Sigmoid colon (tissue), 4 donors: Measurements from ENCODE around the gene CRISPLD2.

Experiments used
- POLR2A ChIP-seq, 2 donors: fragments of 450-650 bp; IDR thresholded peaks; one replicate each; pipeline ENCODE4 v1.6.1; 2016; ENCODE audit warnings: antibody characterized with exemption in 2 of 2, mild to moderate bottlenecking in 2 of 2, moderate library complexity in 2 of 2
- POLR2AphosphoS5 ChIP-seq, 4 donors: sonication (generic); formaldehyde crosslinking; IDR thresholded peaks; one replicate each; pipeline ENCODE4 v1.6.1; 2017; ENCODE audit warnings: antibody characterized with exemption in 4 of 4
- TF ChIP-seq, protein P1 (sequence below), 4 experiments: fragments of 450-650 bp in 3 of 4; fragments of 200-600 bp in 1 of 4; IDR thresholded peaks; one replicate each; pipeline ENCODE4 v1.5.1; 2016 to 2019; ENCODE audit warnings: antibody characterized with exemption in 4 of 4, mild to moderate bottlenecking in 3 of 4, moderate library complexity in 2 of 4

DNA sequence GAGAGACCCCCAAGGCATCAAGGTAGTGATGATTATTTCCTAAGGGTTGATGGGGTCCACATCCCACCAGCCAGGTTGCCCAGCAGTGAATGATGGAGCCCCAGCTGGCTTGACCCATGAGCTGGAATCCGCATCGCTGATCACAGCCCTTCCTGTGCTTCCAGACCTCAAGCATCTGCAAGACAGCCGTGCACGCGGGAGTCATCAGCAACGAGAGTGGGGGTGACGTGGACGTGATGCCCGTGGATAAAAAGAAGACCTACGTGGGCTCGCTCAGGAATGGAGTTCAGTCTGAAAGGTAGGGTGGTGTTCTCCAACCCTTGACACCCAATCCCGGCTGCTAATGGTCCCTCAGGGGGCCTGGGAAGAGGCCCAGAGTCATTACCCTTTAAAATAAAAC is 69.3 kb downstream of the CRISPLD2 start:
- TF ChIP-seq, protein P1, sequence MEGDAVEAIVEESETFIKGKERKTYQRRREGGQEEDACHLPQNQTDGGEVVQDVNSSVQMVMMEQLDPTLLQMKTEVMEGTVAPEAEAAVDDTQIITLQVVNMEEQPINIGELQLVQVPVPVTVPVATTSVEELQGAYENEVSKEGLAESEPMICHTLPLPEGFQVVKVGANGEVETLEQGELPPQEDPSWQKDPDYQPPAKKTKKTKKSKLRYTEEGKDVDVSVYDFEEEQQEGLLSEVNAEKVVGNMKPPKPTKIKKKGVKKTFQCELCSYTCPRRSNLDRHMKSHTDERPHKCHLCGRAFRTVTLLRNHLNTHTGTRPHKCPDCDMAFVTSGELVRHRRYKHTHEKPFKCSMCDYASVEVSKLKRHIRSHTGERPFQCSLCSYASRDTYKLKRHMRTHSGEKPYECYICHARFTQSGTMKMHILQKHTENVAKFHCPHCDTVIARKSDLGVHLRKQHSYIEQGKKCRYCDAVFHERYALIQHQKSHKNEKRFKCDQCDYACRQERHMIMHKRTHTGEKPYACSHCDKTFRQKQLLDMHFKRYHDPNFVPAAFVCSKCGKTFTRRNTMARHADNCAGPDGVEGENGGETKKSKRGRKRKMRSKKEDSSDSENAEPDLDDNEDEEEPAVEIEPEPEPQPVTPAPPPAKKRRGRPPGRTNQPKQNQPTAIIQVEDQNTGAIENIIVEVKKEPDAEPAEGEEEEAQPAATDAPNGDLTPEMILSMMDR (IDR thresholded peaks at IDR 0.05): no peak
- no peak for TF ChIP-seq POLR2A (IDR thresholded peaks at IDR 0.05)
- no peak for TF ChIP-seq POLR2AphosphoS5 (IDR thresholded peaks at IDR 0.05)
